ENCODE data around the gene HS1BP3. TPM values are rescaled to one million over a fixed set of nuclear protein-coding genes. Genes with fewer than 3 reads are reported as not detected.

The HS1BP3 gene
- total and polyA plus RNA-seq, 5 experiments from 2014 or later: 11.0 to 15.5 (median 15.4) TPM

DNA sequence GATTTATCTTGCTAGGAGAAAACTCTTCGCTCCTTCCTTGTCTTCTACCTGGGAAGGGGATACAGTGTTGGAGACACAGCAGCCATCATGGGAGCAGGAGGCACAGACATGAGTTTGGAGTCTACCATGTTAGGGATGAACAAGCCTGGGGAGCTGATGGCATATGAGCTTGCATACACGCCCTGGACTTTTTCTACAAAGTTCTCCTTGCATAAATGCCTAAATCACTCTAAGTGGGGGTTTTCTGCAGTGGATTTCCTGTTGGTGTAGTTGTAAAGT, 3.6 kb upstream of the HS1BP3 start:
- Mint-ChIP-seq H3K9me3 (no peaks in the 10 kb centered on the region), H3K36me3 (no peaks in the 10 kb centered on the region), H3K4me1 (peaks cover 11 to 22% (median 19%) of the 10 kb centered on the region in 4 donors), H3K27ac (peak overlapping the region in 1 of 10 donors; percentile 59), H3K27me3 (peaks cover 4 to 14% (median 11%) of the 10 kb centered on the region in 5 donors), H3K4me3 (no peak overlapping the region)
- ATAC-seq: no peak
- no peak for DNase-seq
- POLR2A ChIA-PET: no interaction called here

DNA sequence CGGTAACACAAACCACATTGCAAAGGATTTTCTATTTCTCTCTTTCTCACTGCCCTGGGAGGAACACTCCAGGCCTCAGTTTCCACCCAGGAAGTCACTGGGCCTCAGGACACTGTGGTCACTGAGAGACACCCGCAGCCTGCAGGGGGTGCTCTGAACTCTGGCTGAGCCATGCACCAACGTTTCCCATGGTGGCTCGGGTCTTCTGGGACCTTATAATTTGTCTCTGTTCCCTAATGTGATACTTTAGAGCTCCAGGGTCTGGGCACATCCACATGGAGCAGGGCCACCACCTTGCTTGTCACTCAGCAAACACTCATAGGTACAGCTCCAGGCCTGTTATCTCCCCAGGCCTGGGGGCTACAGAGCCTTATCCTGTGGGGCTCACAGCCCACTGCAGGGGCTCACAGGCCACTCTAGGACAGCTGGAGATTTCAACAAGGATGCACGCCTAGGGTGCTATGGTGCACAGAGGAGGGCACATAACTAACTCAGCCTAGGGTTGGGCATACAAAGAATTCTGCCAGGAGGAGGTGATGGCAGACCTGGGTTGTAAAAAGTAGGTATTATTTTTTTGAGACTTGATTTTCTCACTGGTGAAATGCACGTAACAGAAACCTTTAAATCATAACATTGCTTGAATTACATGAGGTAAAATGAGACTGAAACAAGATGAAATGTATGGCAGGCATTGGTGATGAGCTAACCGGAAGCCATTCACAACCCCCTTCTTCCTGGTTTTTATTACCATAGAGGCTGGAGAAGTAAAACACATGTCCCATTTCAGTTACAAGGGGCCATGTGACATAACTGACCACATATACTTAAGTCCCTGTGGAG, 3.0 kb upstream of the HS1BP3 start:
- POLR2A ChIA-PET: no interaction called here
- H3K4me1 Mint-ChIP-seq: peaks cover 16 to 27% (median 24%) of the 10 kb centered on the region in 4 donors
- H3K36me3 Mint-ChIP-seq: no peaks in the 10 kb centered on the region
- DNase-seq (no peak), ATAC-seq (no peak)
- no peaks in the 10 kb centered on the region for H3K9me3 Mint-ChIP-seq
- H3K27ac Mint-ChIP-seq: peak overlapping the region in 2 of 10 donors; percentile 26 to 59
- peaks cover 4 to 11% (median 6%) of the 10 kb centered on the region in 5 donors for H3K27me3 Mint-ChIP-seq
- H3K4me3 Mint-ChIP-seq: no peak overlapping the region

DNA sequence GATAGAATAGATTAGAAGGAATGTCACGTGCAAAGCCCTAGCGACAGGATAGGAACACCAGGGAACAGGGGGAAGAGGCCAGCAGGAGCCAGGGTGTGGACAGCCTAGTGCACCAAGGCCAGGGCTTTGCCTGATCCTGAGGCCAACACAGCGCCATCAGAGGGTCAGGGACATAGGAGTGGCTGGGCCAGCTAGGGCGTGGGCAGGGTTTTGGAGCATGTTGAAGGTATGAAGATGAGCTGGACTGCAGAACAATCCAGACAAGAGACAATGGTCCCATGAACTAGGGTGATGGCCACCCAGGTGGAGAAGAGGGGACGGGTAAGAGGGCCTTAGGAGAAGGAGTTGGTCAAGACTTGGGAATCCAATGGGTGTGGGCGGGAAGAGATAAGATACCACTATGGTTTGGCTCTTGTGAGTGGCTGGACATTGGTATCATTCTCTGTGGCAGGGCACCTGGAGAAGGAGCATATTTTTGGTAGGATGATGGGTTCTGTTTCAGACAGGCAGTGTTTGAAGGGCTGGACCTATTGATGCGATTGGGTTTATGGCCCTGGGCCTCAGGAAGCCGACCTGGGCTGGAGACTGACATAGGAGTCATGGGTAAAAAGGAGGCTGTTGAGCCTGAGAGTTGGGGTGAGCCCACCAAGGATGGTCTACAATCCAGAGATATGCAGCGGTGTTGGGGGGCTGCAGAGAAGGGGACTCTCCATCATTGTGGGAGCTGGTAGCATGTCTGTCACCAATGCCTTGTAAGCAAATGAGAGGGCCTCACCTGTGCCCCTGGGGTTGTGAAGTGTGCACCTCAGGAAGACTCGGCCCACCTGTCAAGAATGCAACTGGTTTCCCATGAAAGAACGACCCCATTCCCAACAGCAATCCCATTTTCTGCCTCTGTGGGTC, 2.0 kb upstream of the HS1BP3 start:
- Mint-ChIP-seq H3K27ac (peak overlapping the region in 6 of 10 donors; percentile 26 to 94 (median 43)), H3K4me1 (peaks cover 25 to 37% (median 34%) of the 10 kb centered on the region in 4 donors)

DNA sequence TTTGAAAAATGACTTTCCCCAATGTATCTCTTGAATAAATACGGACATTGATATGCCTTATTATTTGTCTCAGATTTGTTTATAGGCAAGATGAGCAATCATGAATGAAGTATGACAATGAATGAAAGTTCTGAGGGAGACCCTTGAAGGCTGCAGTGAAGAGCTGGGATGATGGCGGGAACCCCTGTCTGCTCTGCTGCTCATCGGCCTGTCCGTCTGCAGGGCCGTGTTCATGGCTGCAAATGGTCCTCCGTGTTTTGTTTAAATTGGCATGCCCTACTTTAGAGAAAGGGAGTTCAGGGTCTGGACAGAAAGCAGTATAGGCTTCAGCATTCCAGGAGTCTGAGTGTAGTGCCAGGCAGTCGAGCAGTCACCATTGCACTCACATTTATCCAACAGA, 1.2 kb upstream of the HS1BP3 start:
- no peaks in the 10 kb centered on the region for H3K9me3 Mint-ChIP-seq
- peaks cover 26 to 42% (median 37%) of the 10 kb centered on the region in 4 donors for H3K4me1 Mint-ChIP-seq
- DNase-seq: no peak
- peak overlapping the region; percentile 61 to 98 (median 97) for H3K27ac Mint-ChIP-seq
- POLR2A ChIA-PET: interaction anchor here (0.9 to 4.0 kb wide), 5 partner anchors 9 to 211 kb away, joined by 3 to 65 read pairs (median 5); partner anchors contain the start of gene RHOB
- peaks cover 0 to 3% (median 0%) of the 10 kb centered on the region in 3 donors for H3K36me3 Mint-ChIP-seq
- peak overlapping the region in 8 of 10 donors; percentile 49 to 93 (median 88) for H3K4me3 Mint-ChIP-seq
- peaks cover 0 to 6% (median 2%) of the 10 kb centered on the region in 5 donors for H3K27me3 Mint-ChIP-seq
- ATAC-seq: no peak

More for the DNA sequence above, 2.0 kb upstream of the HS1BP3 start:
- Mint-ChIP-seq H3K27me3 (peaks cover 0 to 8% (median 4%) of the 10 kb centered on the region in 5 donors), H3K9me3 (no peaks in the 10 kb centered on the region), H3K36me3 (peaks cover 0 to 2% (median 0%) of the 10 kb centered on the region in 3 donors), H3K4me3 (peak overlapping the region in 1 of 10 donors; percentile 3)
- POLR2A ChIA-PET: interaction anchor here (0.9 kb wide), 1 partner anchor 9 kb away, joined by 5 read pairs; no protein-coding TSS in a partner anchor
- ATAC-seq (no peak), DNase-seq (no peak)

DNA sequence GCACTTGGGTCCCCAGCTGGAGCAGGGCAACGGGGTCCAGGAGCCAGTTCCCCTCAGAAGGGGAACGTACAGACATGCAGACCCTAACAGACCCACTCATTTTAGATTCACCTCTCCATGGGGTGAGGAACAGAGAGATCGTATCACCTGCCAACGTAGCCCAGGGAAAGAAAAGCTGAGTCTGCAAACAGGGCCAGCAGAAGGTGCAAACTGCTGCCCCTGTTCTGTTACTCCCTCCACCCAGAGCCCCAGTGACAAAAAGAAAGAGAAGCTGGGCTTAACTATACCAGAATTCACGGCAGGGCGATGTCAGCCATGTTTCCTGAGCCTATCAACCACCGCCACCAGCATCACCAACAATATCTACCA, 817 bp upstream of the HS1BP3 start:
- DNase-seq (no peak), ATAC-seq (no peak)
- peak overlapping the region; percentile 75 to 95 (median 88) for H3K4me3 Mint-ChIP-seq
- POLR2A ChIA-PET: interaction anchor here (0.8 to 4.0 kb wide), 11 partner anchors 8 to 783 kb away, joined by 3 to 65 read pairs (median 4); partner anchors contain the start of gene RHOB
- peaks cover 26 to 42% (median 37%) of the 10 kb centered on the region in 4 donors for H3K4me1 Mint-ChIP-seq
- H3K27me3 Mint-ChIP-seq: peaks cover 0 to 5% (median 0%) of the 10 kb centered on the region in 5 donors
- H3K27ac Mint-ChIP-seq: peak overlapping the region; percentile 94 to 98 (median 97)
- H3K9me3 Mint-ChIP-seq: no peaks in the 10 kb centered on the region
- H3K36me3 Mint-ChIP-seq: peaks cover 0 to 4% (median 0%) of the 10 kb centered on the region in 3 donors

- POLR2A ChIA-PET: interaction anchor here (1.0 to 4.0 kb wide), 8 partner anchors 8 to 781 kb away, joined by 3 to 65 read pairs (median 4); partner anchors contain the start of genes LAPTM4A and RHOB
- peaks cover 0 to 4% (median 0%) of the 10 kb centered on the region in 3 donors for H3K36me3 Mint-ChIP-seq
- H3K27ac Mint-ChIP-seq: peak overlapping the region; percentile 72 to 97 (median 96)
- ATAC-seq (peak; percentile 13 to 22), DNase-seq (peak in 7 of 10 donors; percentile 35 to 72 (median 47))
- H3K4me3 Mint-ChIP-seq: peak overlapping the region; percentile 79 to 95 (median 88)
- peaks cover 27 to 45% (median 37%) of the 10 kb centered on the region in 4 donors for H3K4me1 Mint-ChIP-seq
- no peaks in the 10 kb centered on the region for H3K9me3 Mint-ChIP-seq
- H3K27me3 Mint-ChIP-seq: peaks cover 0 to 3% (median 0%) of the 10 kb centered on the region in 5 donors
Observed at GRCh38 chr2:20650393-20650876, 463 bp downstream of the HS1BP3 start.

DNA sequence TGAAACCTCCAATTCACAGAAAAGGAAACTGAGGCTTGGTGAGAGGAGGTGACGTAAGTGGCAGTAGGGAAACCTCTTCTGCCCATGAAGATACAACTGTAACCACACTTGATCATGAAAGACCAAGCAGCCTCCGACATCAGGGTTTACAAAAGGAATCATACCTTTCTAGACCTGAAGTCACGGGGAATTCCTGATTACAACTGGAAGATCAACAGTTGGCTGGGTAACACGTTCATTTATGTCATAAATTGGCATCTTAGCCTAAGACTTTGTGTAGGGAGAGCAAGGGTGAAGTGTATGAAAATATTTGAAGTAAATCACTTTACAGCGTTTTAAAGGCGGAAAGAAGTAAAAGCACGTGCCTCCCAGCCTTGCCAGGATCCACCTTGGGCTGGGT, 922 bp downstream of the HS1BP3 start:
- ATAC-seq: no peak
- H3K4me3 Mint-ChIP-seq: peak overlapping the region; percentile 79 to 95 (median 88)
- peaks cover 27 to 45% (median 37%) of the 10 kb centered on the region in 4 donors for H3K4me1 Mint-ChIP-seq
- peaks cover 0 to 6% (median 0%) of the 10 kb centered on the region in 3 donors for H3K36me3 Mint-ChIP-seq
- H3K27ac Mint-ChIP-seq: peak overlapping the region; percentile 72 to 97 (median 96)
- H3K27me3 Mint-ChIP-seq: peaks cover 0 to 2% (median 0%) of the 10 kb centered on the region in 5 donors
- DNase-seq: no peak
- POLR2A ChIA-PET: interaction anchor here (1.6 to 4.0 kb wide), 2 partner anchors 203 to 781 kb away, joined by 4 to 65 read pairs; partner anchors contain the start of gene RHOB
- H3K9me3 Mint-ChIP-seq: no peaks in the 10 kb centered on the region

DNA sequence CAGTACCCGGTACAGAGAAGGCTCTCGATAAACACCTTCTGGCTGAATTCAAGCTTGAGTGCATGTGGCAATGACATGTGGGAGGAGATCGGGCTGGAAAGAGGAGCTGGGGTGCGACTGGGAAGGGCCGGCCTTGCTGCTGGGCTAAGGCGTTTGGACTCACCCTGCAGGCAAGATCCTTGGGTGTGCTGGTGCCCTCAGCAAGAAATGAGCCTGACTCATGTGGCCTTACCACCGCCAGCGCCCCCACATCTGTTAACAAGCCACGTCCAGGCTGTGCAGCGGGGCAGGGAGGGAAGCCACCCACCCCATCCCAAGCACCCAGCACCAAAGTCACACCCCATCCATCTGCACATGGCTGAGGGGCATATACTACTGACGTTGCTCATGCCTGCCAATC, 1.3 kb downstream of the HS1BP3 start:
- POLR2A ChIA-PET: interaction anchor here (4.0 kb wide), 1 partner anchor 202 kb away, joined by 65 read pairs; the partner anchor contains the start of gene RHOB
- no peak for DNase-seq
- Mint-ChIP-seq H3K4me3 (peak overlapping the region; percentile 7 to 95 (median 87)), H3K36me3 (peaks cover 0 to 10% (median 3%) of the 10 kb centered on the region in 3 donors), H3K4me1 (peaks cover 31 to 45% (median 37%) of the 10 kb centered on the region in 4 donors), H3K27me3 (peaks cover 0 to under 1% (median 0%) of the 10 kb centered on the region in 5 donors), H3K9me3 (no peaks in the 10 kb centered on the region), H3K27ac (peak overlapping the region in 9 of 10 donors; percentile 31 to 97 (median 95))
- no peak for ATAC-seq

GRCh38 chr2:20648831-20649230, 2.1 kb downstream of the HS1BP3 start:
- ATAC-seq: no peak
- peak overlapping the region in 8 of 10 donors; percentile 9 to 97 (median 78) for H3K27ac Mint-ChIP-seq
- peaks cover 0 to 17% (median 7%) of the 10 kb centered on the region in 3 donors for H3K36me3 Mint-ChIP-seq
- no peak for DNase-seq
- POLR2A ChIA-PET: interaction anchor here (4.0 kb wide), 1 partner anchor 202 kb away, joined by 65 read pairs; the partner anchor contains the start of gene RHOB
- H3K9me3 Mint-ChIP-seq: no peaks in the 10 kb centered on the region
- H3K27me3 Mint-ChIP-seq: no peaks in the 10 kb centered on the region
- peak overlapping the region in 7 of 10 donors; percentile 0 to 89 (median 56) for H3K4me3 Mint-ChIP-seq
- H3K4me1 Mint-ChIP-seq: peaks cover 35 to 45% (median 38%) of the 10 kb centered on the region in 4 donors

GRCh38 chr2:20648206-20648605, 2.7 kb downstream of the HS1BP3 start:
- no peaks in the 10 kb centered on the region for H3K27me3 Mint-ChIP-seq
- H3K27ac Mint-ChIP-seq: peak overlapping the region in 4 of 10 donors; percentile 17 to 97 (median 66)
- POLR2A ChIA-PET: interaction anchor here (0.5 to 4.0 kb wide), 2 partner anchors 201 to 752 kb away, joined by 3 to 65 read pairs; partner anchors contain the start of gene RHOB
- peaks cover 35 to 45% (median 40%) of the 10 kb centered on the region in 4 donors for H3K4me1 Mint-ChIP-seq
- peaks cover 0 to 22% (median 7%) of the 10 kb centered on the region in 3 donors for H3K36me3 Mint-ChIP-seq
- DNase-seq (no peak), ATAC-seq (no peak)
- H3K4me3 Mint-ChIP-seq: peak overlapping the region in 1 of 10 donors; percentile 34
- no peaks in the 10 kb centered on the region for H3K9me3 Mint-ChIP-seq

DNA sequence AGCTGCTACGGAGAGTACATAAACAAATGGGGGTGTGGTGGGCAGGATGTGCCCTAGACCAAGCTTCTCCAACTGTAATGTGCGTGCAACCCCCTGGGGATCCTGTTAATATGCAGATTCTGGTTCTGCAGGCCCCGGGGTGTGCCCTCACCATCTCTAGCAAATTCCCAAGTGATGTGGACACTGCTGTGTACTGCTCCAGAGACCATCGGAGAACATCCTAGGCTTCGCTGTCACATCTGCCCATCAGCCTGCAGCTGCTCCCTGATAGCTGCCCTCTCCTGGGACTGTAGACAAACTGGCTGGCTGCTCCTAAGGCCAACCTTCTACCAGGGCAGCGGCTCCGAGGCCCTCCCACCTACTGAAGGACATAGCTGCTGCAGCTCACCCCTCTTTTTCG, 3.2 kb downstream of the HS1BP3 start:
- POLR2A ChIA-PET: interaction anchor here (0.5 kb wide), 1 partner anchor 751 kb away, joined by 3 read pairs; no protein-coding TSS in a partner anchor
- H3K27ac Mint-ChIP-seq: peak overlapping the region in 3 of 10 donors; percentile 17 to 87 (median 30)
- peaks cover 37 to 48% (median 41%) of the 10 kb centered on the region in 4 donors for H3K4me1 Mint-ChIP-seq
- H3K9me3 Mint-ChIP-seq: no peaks in the 10 kb centered on the region
- no peaks in the 10 kb centered on the region for H3K27me3 Mint-ChIP-seq
- DNase-seq (no peak), ATAC-seq (no peak)
- H3K36me3 Mint-ChIP-seq: peaks cover 0 to 25% (median 7%) of the 10 kb centered on the region in 3 donors
- H3K4me3 Mint-ChIP-seq: no peak overlapping the region

All from naive thymus-derived CD8-positive, alpha-beta T cell (primary cell).